ENCODE data around the gene TMEM25.
"Not testable (repeated sequence)": the region's sequence is repeated elsewhere in the genome, so short reads cannot be mapped to it uniquely, and the experiment has no call there.

TMEM25 gene

DNA sequence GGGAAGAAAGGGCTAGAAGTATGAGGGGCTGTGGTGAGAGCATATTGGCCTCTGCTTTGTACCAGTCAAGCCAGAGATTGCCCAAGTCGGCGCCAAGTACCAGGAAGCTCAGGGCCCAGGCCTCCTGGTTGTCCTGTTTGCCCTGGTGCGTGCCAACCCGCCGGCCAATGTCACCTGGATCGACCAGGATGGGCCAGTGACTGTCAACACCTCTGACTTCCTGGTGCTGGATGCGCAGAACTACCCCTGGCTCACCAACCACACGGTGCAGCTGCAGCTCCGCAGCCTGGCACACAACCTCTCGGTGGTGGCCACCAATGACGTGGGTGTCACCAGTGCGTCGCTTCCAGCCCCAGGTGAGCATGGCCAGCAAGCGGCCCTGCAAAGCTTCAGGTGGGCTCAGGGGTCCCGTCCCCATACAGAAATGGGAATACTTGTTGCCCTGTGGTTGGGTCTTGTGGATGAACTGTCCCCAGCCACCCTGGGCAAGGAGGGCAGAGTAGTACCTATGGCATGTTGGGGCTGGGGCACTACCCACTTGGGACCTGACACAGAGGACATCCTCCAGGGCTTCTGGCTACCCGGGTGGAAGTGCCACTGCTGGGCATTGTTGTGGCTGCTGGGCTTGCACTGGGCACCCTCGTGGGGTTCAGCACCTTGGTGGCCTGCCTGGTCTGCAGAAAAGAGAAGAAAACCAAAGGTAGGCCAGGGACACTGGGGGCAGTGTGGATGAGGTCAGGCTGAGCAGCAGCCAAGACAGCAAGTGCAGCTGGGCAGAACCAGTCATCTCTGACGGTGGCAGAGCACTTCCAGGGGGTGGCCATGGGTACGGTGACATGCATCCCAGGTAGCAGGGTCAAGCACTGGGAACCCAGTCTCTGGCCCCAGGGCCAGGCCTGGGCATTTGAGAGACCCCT, 2.1 kb downstream of the TMEM25 start:
- DNase-seq: no peak

DNA sequence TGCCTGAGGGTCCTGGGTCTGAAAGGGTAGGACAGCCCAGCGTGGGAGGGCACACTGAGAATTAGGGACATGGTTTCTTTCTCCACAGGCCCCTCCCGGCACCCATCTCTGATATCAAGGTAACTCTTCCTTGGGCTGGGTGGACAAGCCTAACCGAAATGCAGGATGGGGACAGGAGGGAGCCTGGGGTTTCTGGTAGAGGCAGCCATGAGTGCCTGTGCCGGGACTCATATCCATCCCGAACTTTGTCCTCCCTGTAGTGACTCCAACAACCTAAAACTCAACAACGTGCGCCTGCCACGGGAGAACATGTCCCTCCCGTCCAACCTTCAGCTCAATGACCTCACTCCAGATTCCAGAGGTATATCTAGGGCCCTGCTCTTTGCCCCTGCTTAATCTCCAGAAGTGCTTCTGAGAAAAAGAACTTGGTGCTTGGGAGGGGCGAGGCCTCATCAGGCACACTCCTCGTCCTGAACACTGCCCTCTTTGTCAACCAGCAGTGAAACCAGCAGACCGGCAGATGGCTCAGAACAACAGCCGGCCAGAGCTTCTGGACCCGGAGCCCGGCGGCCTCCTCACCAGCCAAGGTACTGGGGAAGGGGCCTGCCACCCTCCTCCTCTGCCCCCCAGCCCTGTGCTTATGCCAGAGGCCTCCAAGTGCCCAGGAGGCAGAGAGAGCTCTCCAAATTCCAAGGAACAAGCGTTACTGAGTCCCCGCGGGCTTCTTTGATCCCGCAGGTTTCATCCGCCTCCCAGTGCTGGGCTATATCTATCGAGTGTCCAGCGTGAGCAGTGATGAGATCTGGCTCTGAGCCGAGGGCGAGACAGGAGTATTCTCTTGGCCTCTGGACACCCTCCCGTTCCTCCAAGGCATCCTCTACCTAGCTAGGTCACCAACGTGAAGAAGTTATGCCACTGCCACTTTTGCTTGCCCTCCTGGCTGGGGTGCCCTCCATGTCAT, 3.1 kb downstream of the TMEM25 start:
- DNase-seq: no peak

DNA sequence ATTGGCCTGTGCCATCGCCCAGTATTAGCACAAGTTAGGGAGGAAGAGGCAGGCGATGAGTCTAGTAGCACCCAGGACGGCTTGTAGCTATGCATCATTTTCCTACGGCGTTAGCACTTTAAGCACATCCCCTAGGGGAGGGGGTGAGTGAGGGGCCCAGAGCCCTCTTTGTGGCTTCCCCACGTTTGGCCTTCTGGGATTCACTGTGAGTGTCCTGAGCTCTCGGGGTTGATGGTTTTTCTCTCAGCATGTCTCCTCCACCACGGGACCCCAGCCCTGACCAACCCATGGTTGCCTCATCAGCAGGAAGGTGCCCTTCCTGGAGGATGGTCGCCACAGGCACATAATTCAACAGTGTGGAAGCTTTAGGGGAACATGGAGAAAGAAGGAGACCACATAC, 4.3 kb downstream of the TMEM25 start:
- no peak for DNase-seq

- DNase-seq: no peak
Measured at GRCh38 chr11:118536726-118537125, 5.7 kb downstream of the TMEM25 start.

GRCh38 chr11:118537409-118537980, 6.5 kb downstream of the TMEM25 start:
- DNase-seq: no peak

- no peak for DNase-seq
Measured at GRCh38 chr11:118544010-118544646, 13.1 kb downstream of the TMEM25 start.

DNA sequence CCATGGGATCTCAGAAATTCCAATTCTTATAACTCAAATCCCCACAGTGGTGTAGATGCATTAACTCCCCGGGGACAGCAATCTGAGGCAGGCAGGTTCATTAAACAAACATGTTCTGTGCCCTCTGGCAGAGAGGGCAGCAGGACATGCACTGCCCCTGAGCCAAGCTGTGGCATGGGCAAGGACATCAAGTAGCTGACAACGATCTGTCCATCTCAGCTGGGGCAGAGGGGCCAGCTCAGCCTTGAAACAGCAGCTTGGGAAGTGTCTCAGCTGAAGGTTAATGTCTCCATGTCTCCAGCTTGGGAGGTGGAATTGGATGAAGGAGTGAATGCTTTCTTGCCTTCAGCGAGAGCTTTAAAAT, 13.6 kb downstream of the TMEM25 start:
- DNase-seq: no peak

DNA sequence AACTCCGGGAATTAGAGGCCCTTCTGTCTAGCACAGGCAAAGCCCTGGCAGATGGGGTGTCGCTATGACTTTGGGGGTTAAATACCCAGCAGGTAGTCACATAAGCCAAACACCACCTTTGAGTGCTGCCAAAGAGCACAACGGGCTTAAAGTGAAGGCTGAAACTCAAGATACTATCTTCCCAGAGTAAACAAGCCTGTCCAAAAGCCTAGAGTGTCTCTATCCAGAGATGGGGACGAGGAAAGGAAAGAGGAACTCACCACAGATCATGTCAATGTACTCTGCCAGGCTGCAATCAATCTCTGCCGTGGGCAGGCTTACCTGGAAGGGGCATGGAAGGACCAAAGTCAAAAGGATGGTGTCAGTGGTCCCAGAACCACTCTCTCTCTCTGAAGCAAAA, 14.5 kb downstream of the TMEM25 start:
- no peak for DNase-seq

DNA sequence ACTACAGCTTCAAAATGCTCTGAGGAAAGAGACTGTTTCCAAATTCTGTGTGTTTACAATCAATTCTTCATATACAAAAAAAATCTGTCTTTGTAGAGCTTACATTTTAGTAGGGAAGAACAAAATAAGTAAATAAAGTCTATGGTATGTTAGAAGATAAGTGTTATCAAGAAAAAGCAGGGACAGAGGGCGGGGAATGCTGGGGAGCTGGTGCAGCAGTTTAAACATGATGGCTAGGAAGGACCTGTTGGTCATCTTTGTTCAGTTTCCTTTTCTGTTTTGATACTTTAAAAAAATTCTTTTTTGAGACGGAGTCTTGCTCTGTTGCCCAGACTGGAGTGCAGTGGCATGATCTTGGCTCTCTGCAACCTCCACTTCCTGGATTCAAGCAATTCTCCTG, 16.1 kb downstream of the TMEM25 start:
- DNase-seq: peak; percentile 64

- DNase-seq: no peak
Measured at GRCh38 chr11:118552341-118552740, 21.3 kb downstream of the TMEM25 start.

- DNase-seq: no peak
Measured at GRCh38 chr11:118560806-118561205, 29.8 kb downstream of the TMEM25 start.

GRCh38 chr11:118565051-118565450, 34.1 kb downstream of the TMEM25 start:
- peak; percentile 6 for DNase-seq

GRCh38 chr11:118569670-118570069, 38.7 kb downstream of the TMEM25 start:
- no peak for DNase-seq

DNA sequence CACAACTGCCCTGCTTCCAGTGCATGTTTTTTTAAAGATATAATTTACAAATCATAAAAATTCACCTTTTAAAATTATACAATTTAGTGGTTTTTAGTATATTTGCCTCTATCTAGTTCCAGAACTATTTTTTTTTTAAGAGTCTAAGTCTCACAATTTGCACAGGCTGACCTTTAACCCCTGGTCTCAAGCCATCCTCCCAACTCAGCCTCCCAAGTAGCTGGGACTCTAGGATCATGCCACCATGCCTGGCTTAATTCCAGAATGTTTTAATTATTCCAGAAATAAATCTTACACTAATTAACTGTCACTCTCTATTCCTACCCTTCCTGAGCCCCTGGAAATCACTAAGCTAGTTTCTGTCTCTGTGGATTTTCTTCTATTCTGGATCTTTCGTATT, 39.8 kb downstream of the TMEM25 start:
- no peak for DNase-seq

GRCh38 chr11:118571701-118572060, 40.7 kb downstream of the TMEM25 start:
- DNase-seq: peak; percentile 7

DNA sequence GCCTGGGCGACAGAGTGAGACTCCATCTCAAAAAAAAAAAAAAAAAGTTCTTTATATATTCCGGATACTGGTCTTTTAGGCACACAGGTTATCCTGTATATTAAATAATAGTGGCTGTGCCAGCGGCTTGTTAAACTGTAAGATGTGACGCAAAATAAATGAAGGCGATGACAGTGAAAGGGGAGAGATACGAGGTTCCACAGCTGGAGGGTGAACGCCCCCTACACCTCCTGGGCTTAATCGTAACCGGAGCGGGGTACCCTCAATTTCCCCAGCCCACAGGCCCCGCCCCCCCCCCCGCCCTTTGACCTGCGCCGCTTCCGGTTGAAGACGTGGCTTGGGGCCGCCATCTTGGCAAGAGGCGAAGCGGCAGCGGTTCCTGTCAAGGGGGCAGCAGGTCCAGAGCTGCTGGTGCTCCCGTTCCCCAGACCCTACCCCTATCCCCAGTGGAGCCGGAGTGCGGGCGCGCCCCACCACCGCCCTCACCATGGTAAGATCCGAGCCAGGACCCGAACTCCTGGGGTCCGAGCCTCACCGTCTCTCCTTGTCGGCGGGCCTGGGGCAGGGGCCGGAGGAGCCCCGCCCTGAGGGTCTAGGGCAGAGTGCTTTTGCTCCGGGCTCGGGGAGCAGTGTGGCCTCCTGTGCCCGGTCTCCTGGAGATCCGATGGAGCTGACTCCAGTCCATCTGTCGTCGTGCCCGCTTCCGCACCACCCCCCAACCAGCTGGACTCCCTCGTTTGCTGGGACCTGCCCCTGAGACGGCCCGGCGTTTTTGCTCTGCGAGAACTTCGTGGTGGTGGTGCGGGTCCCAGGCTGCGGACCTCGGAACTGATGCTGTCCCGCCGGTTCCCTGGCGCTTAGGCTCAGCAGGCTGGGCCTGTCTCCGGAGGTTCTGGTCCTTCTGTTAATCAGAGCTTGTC, 41.3 kb downstream of the TMEM25 start, which contains the start of gene ARCN1:
Gene ARCN1 (plus strand): TSS at position 349 of the 920 bp plus-strand sequence. CDS start 139 bp downstream, at position 488.
- DNase-seq: peak; percentile 91

- peak; percentile 78 for DNase-seq
Measured at GRCh38 chr11:118572981-118573550, 42.1 kb downstream of the TMEM25 start.

- DNase-seq: no peak
Measured at GRCh38 chr11:118574636-118575035, 43.6 kb downstream of the TMEM25 start.

DNA sequence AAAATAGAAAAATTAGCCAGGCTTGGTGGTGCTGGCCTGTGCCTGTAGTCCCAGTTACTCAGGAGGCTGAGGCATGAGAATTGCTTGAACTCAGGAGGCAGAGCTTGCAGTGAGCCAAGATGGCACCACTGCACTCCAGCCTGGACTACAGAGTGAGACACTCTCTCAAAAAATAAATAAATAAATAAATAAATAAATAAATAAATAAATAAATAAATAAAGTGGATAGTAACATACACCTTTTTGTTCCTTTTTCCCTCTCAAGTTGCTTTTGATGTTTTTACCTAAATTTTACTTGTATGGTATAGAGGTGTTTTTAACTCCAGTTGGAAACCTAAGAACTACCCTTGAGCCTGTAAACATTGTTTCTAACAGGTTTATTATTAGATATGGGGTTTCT, 47.0 kb downstream of the TMEM25 start:
- not testable (repeated sequence) for DNase-seq

GRCh38 chr11:118581057-118581456, 50.1 kb downstream of the TMEM25 start:
- DNase-seq: no peak
